ENCODE measurements around the gene PROC.
A peak's percentile ranks its signal among the peaks of the same experiment; 100 is the strongest.
"Not testable (repeated sequence)": the region's sequence is repeated elsewhere in the genome, so short reads cannot be mapped to it uniquely, and the experiment has no call there.

The PROC gene

GRCh38 chr2:127394492-127394891 is 23.7 kb upstream of the PROC start:
- DNase-seq (ENCODE audit: low read depth), result no peak

GRCh38 chr2:127397568-127398238 is 20.5 kb upstream of the PROC start:
- DNase-seq (ENCODE audit: low read depth), result no peak

- no peak for DNase-seq (ENCODE audit: low read depth)
Measured at GRCh38 chr2:127398239-127398590, 20.0 kb upstream of the PROC start.

GRCh38 chr2:127400533-127400896 is 17.7 kb upstream of the PROC start:
- no peak for DNase-seq (ENCODE audit: low read depth)

GRCh38 chr2:127400897-127401756 is 17.1 kb upstream of the PROC start:
- no peak for DNase-seq (ENCODE audit: low read depth)

- no peak for DNase-seq (ENCODE audit: low read depth)
Measured at GRCh38 chr2:127401757-127402695, 16.2 kb upstream of the PROC start.

GRCh38 chr2:127403460-127403859 is 14.8 kb upstream of the PROC start:
- DNase-seq (ENCODE audit: low read depth), result no peak

- no peak for DNase-seq (ENCODE audit: low read depth)
Measured at GRCh38 chr2:127404466-127405254, 13.6 kb upstream of the PROC start.

GRCh38 chr2:127405255-127405610 is 13.0 kb upstream of the PROC start:
- no peak for DNase-seq (ENCODE audit: low read depth)

- no peak for DNase-seq (ENCODE audit: low read depth)
Measured at GRCh38 chr2:127406454-127406853, 11.8 kb upstream of the PROC start.

GRCh38 chr2:127407091-127407490 is 11.1 kb upstream of the PROC start:
- no peak for DNase-seq (ENCODE audit: low read depth)

GRCh38 chr2:127407661-127408003 is 10.6 kb upstream of the PROC start:
- DNase-seq (ENCODE audit: low read depth), result no peak

GRCh38 chr2:127408004-127408806 is 10.0 kb upstream of the PROC start:
- DNase-seq (ENCODE audit: low read depth), result peak; percentile 90

GRCh38 chr2:127408807-127409099 is 9.5 kb upstream of the PROC start:
- DNase-seq (ENCODE audit: low read depth), result no peak

GRCh38 chr2:127409716-127410115 is 8.5 kb upstream of the PROC start:
- DNase-seq (ENCODE audit: low read depth), result not testable (repeated sequence)

GRCh38 chr2:127410871-127411652 is 7.2 kb upstream of the PROC start:
- DNase-seq (ENCODE audit: low read depth), result no peak

- no peak for DNase-seq (ENCODE audit: low read depth)
Measured at GRCh38 chr2:127411653-127412369, 6.4 kb upstream of the PROC start.

GRCh38 chr2:127413200-127413599 is 5.0 kb upstream of the PROC start:
- no peak for DNase-seq (ENCODE audit: low read depth)

GRCh38 chr2:127413782-127414637 is 4.2 kb upstream of the PROC start:
- no peak for DNase-seq (ENCODE audit: low read depth)

All from activated T-cell treated with anti-CD3 and anti-CD28 coated beads for 48 hours (primary cell).